ENCODE measurements around the gene HNRNPA3.

DNA sequence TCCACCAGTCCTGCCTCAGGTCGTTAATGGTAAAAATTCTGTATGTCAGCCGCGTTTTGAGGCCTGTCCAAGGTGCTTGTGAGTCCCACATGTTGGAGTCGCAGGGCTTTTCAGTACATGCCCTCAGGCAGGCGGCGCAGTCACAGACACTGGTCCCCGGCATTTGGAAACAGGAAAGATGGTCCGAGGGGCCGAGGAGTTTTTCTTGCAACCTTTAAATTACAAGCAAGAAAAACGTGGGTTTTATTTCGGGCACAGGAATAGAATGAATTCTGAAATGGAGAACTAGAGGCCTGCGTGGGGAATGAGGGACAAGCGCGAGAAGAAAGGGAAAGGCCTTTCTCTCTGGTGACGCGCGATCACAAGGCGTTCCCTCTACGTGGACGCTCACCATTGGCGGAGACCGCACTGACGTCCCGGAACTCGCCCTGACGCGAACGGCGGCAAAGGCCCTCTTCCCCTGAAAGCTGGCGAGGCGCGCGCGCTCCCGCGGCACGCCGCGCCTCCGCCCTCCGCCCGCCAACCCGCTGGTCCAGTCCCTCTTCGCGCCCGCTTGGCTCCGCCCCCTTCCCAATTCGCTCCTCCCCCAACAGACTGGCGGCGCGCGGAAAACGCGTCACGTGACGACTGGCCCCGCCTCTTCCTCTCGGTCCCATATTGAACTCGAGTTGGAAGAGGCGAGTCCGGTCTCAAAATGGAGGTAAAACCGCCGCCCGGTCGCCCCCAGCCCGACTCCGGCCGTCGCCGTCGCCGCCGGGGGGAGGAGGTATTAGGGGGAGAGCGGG lies at the start of gene HNRNPA3:
- TF ChIP-seq FOXK2 (IDR thresholded peaks at IDR 0.05) = no peak
- no peak for TF ChIP-seq ZNF384 (IDR thresholded peaks at IDR 0.05)
- TF ChIP-seq ARNT (IDR thresholded peaks at IDR 0.05) = no peak
- no peak for TF ChIP-seq SP1 (IDR thresholded peaks at IDR 0.05)
- peak; percentile 45; the same call in 1 of the 2 replicates for TF ChIP-seq ELF4 (IDR thresholded peaks at IDR 0.05)
- TF ChIP-seq HDGF (IDR thresholded peaks at IDR 0.05; ENCODE audit: borderline replicate concordance) = no peak
- TF ChIP-seq NFRKB (IDR thresholded peaks at IDR 0.05) = no peak; the same call in 1 of the 2 replicates
- no peak for TF ChIP-seq FOXM1 (IDR thresholded peaks at IDR 0.05; ENCODE audit: borderline replicate concordance)
- TF ChIP-seq TARDBP (IDR thresholded peaks at IDR 0.05) = no peak
- no peak for TF ChIP-seq LEF1 (IDR thresholded peaks at IDR 0.05; ENCODE audit: borderline replicate concordance)

All from HEK293T (cell line).